Upper lobe of right lung (tissue), 1 donor: ENCODE data around the gene TIMP3. TPM values are rescaled to one million over a fixed set of nuclear protein-coding genes. Genes with fewer than 3 reads are reported as not detected.
A peak's percentile ranks its signal among the peaks of the same experiment; 100 is the strongest.

Experiments
- ATAC-seq: fragments of 200-7000 bp; cut with Tn5 transposase; one replicate; pipeline ENCODE4 v1.9.1; 2020; ENCODE audit warnings: mild to moderate bottlenecking, moderate library complexity
- DNase-seq: peaks from one replicate; pipeline ENCODE4 v3.0.0-alpha.2; 2020
- H3K27ac ChIP-seq: fragments of 200-600 bp; one replicate; pipeline ENCODE4 v1.8.0; 2022
- H3K27me3 ChIP-seq: fragments of 200-600 bp; one replicate; pipeline ENCODE4 v1.8.0; 2022; ENCODE audit warnings: mild to moderate bottlenecking
- H3K36me3 ChIP-seq: fragments of 200-600 bp; one replicate; pipeline ENCODE4 v1.8.0; 2022
- H3K4me1 ChIP-seq: fragments of 200-600 bp; one replicate; pipeline ENCODE4 v1.8.0; 2022
- H3K4me3 ChIP-seq: fragments of 200-600 bp; one replicate; pipeline ENCODE4 v1.8.0; 2022; ENCODE audit warnings: mild to moderate bottlenecking
- H3K9me3 ChIP-seq: fragments of 200-600 bp; one replicate; pipeline ENCODE4 v1.8.0; 2022
- CTCF ChIP-seq: fragments of 200-600 bp; IDR thresholded peaks from one replicate; pipeline ENCODE4 v1.8.0; 2022; ENCODE audit warnings: antibody characterized with exemption
- intact Hi-C: fragments of 100-400 bp; cut with DNase I; formaldehyde crosslinking; loops from one replicate; pipeline ENCODE4 v1.11.0; 2022
- total RNA-seq: library from RNA; stranded (reverse); fragmentation: NEBNext Ultra II Directional; extraction: Animal tissue kit (Norgen Biotek cat#: 25700); gene quantifications from one replicate; pipeline ENCODE4 v1.2.1, GENCODE V29; 2021
- donor health status: DM: no; HTN: yes; CAD: no; lungs with severe emphysema.

Gene TIMP3
- total RNA-seq, 1 donor from 2014 or later: 749 TPM

GRCh38 chr22:32758866-32759385, 42.6 kb upstream of the TIMP3 start:
- peaks cover 31% of the 10 kb centered on the region for H3K4me1 ChIP-seq
- DNase-seq (no peak), ATAC-seq (no peak)
- no peak overlapping the region for H3K4me3 ChIP-seq
- no peaks in the 10 kb centered on the region for H3K9me3 ChIP-seq
- H3K36me3 ChIP-seq: no peaks in the 10 kb centered on the region
- H3K27ac ChIP-seq: no peak overlapping the region
- no peaks in the 10 kb centered on the region for H3K27me3 ChIP-seq
- intact Hi-C loops: no loop called here
- TF ChIP-seq CTCF: no peak

GRCh38 chr22:32760396-32760795, 41.1 kb upstream of the TIMP3 start:
- Histone ChIP-seq H3K27ac (peak overlapping the region; percentile 77), H3K4me1 (peaks cover 34% of the 10 kb centered on the region), H3K9me3 (no peaks in the 10 kb centered on the region), H3K4me3 (no peak overlapping the region), H3K27me3 (no peaks in the 10 kb centered on the region), H3K36me3 (no peaks in the 10 kb centered on the region)
- ATAC-seq (peak; percentile 14), DNase-seq (no peak)
- intact Hi-C loops: no loop called here
- TF ChIP-seq CTCF: no peak

GRCh38 chr22:32760815-32761214, 40.7 kb upstream of the TIMP3 start:
- Histone ChIP-seq H3K27ac (peak overlapping the region; percentile 77), H3K36me3 (no peaks in the 10 kb centered on the region), H3K4me3 (no peak overlapping the region), H3K4me1 (peaks cover 34% of the 10 kb centered on the region), H3K27me3 (no peaks in the 10 kb centered on the region), H3K9me3 (no peaks in the 10 kb centered on the region)
- no peak for DNase-seq
- ATAC-seq: peak; percentile 75
- intact Hi-C loops: no loop called here
- TF ChIP-seq CTCF: no peak

GRCh38 chr22:32761251-32761903, 40.1 kb upstream of the TIMP3 start:
- Histone ChIP-seq H3K27ac (peak overlapping the region; percentile 63), H3K36me3 (no peaks in the 10 kb centered on the region), H3K4me1 (peaks cover 34% of the 10 kb centered on the region), H3K9me3 (no peaks in the 10 kb centered on the region), H3K4me3 (no peak overlapping the region), H3K27me3 (no peaks in the 10 kb centered on the region)
- DNase-seq: no peak
- TF ChIP-seq CTCF: no peak
- intact Hi-C loops: no loop called here
- peak; percentile 44 for ATAC-seq

- ATAC-seq (peak; percentile 65), DNase-seq (no peak)
- H3K4me3 ChIP-seq: no peak overlapping the region
- intact Hi-C loops: no loop called here
- no peaks in the 10 kb centered on the region for H3K36me3 ChIP-seq
- no peak for TF ChIP-seq CTCF
- H3K27me3 ChIP-seq: no peaks in the 10 kb centered on the region
- H3K4me1 ChIP-seq: peaks cover 34% of the 10 kb centered on the region
- peak overlapping the region; percentile 71 for H3K27ac ChIP-seq
- no peaks in the 10 kb centered on the region for H3K9me3 ChIP-seq
These were observed 37.0 kb upstream of the TIMP3 start for GRCh38 chr22:32764330-32765131.
